GM12872 (cell line): ENCODE results near the gene VSIG4.

Source experiments
- CTCF ChIP-seq: IDR thresholded peaks from 3 replicates; pipeline ENCODE4 v1.5.1; 2011; ENCODE audit warnings: low read depth, mild to moderate bottlenecking, low read length, moderate library complexity; ENCODE audit not compliant: insufficient read depth

VSIG4 gene

DNA sequence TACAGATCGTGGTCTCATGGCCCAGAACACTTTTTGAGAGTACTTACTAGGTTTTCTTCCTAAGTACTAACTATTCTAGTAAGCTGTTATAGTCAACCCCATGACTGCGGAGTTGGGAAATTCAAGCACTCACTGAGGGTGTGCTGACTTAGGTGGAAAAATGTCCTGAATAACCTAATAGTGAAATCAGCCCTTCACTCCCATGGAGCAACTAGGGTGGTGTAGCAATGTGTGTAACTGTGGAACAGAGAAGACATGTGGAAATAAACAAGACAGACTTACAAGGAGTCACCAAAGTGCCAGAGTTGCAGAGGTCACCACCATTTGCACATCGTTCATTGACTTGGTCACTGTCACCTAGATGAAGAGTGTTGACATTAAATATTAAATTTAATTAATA is 12.1 kb upstream of the VSIG4 start:
- no peak for TF ChIP-seq CTCF

DNA sequence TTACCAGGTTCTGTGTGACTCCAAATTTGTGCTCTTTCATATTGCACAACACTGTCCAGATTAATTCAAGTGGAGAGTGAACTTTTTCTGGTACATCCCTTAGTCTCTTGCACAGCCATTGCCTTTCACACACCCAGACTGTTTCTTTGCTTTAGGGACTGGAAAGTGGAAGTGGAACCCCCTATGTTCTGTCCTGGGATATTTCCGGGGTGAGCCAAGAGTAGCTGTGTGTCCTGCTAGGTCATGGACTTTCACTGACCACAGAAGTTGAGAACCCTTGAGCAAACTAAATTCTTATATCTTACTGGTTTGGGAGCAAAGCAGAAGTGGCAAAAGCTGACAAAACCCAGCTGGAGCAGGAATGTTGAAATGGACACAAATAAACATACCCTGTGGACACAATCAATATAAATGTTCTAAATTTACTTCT is 10.3 kb upstream of the VSIG4 start:
- TF ChIP-seq CTCF = no peak

GRCh38 chrX:66049056-66049455 is 9.2 kb upstream of the VSIG4 start:
- no peak for TF ChIP-seq CTCF

DNA sequence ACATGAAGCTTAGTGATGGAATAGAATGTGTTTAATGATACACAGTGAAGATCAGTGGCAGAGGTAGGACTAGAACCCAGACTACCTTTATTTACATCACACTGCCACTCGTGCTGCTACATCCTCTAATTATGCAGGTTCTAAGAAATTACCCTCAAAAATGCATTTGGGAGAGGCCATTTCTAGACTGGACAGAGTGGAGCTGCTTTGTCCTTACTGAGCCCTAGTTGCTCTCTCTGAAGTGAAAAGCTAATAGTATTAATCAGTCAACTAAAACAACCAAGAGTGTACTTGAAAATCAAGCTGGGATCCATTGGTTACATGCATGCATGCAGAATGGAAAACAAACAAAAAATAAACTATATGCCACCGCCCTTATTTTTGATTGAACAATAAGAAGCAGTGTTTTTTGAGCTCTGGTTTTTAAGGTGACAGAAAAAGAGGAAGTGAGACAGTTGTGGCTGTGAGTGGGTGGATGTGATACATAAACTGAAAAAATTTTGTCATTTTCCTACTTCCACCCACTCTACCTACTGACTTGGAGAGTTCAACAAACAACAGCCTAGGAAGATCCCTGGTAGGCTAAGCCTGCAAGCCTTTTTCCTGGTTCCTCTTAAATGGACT is 6.8 kb upstream of the VSIG4 start:
- no peak for TF ChIP-seq CTCF

DNA sequence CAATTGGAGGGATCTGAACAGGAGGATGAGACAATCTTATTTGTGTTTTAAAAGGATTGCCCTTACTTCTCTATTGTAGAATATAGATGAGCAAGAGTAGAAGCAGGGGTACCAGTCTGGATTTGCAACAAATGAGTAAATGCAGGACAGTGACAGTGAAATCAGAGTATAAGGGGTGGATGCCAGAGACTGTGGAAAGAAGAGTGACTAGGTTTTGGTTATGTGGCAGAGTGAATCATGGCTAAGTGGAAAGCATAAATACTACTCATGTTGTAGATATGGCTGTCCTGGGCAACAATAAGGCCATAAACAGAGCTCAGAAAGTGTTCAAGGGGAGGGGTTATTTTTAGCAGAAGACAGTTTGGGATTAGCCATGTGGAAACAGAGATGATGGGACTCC is 6.0 kb upstream of the VSIG4 start:
- no peak for TF ChIP-seq CTCF

GRCh38 chrX:66043584-66043983 is 3.7 kb upstream of the VSIG4 start:
- no peak for TF ChIP-seq CTCF

- no peak for TF ChIP-seq CTCF
Observed at GRCh38 chrX:66042307-66043077, 2.6 kb upstream of the VSIG4 start.
